ENCODE results near the gene TRIM65.

TRIM65 gene

GRCh38 chr17:75898791-75899190 is 2.0 kb upstream of the TRIM65 start:
- TF ChIP-seq CTCF (IDR thresholded peaks at IDR 0.05; ENCODE audit: low read depth, low read length) (no peak), MYC (IDR thresholded peaks at IDR 0.05; ENCODE audit: low read depth, low read length) (no peak), POLR2A (IDR thresholded peaks at IDR 0.05; ENCODE audit: extremely low read depth, insufficient read length) (no peak), MAX (IDR thresholded peaks at IDR 0.05; ENCODE audit: low read depth, low read length) (no peak)
- no peak for DNase-seq (ENCODE audit: low read depth)

GRCh38 chr17:75898065-75898464 is 1.3 kb upstream of the TRIM65 start:
- TF ChIP-seq POLR2A (IDR thresholded peaks at IDR 0.05; ENCODE audit: extremely low read depth, insufficient read length): no peak
- DNase-seq (ENCODE audit: low read depth): no peak
- no peak overlapping the region for H3K4me3 ChIP-seq (ENCODE audit: low read depth, low read length)

More at GRCh38 chr17:75898791-75899190, 2.0 kb upstream of the TRIM65 start:
- no peak overlapping the region for H3K4me3 ChIP-seq (ENCODE audit: low read depth, low read length)

GRCh38 chr17:75897160-75898019 is 639 bp upstream of the TRIM65 start:
- no peak for DNase-seq (ENCODE audit: low read depth)
- no peak for TF ChIP-seq MYC (IDR thresholded peaks at IDR 0.05; ENCODE audit: low read depth, low read length)
- TF ChIP-seq CTCF (IDR thresholded peaks at IDR 0.05; ENCODE audit: low read depth, low read length): no peak
- no peak for TF ChIP-seq MAX (IDR thresholded peaks at IDR 0.05; ENCODE audit: low read depth, low read length)
- TF ChIP-seq POLR2A (IDR thresholded peaks at IDR 0.05; ENCODE audit: extremely low read depth, insufficient read length): no peak
- no peak overlapping the region for H3K4me3 ChIP-seq (ENCODE audit: low read depth, low read length)

- peak; percentile 62 for DNase-seq (ENCODE audit: low read depth)
- peak overlapping the region; percentile 75 for H3K4me3 ChIP-seq (ENCODE audit: low read depth, low read length)
- TF ChIP-seq CTCF (IDR thresholded peaks at IDR 0.05; ENCODE audit: low read depth, low read length) (peak; percentile 31), MYC (IDR thresholded peaks at IDR 0.05; ENCODE audit: low read depth, low read length) (no peak), MAX (IDR thresholded peaks at IDR 0.05; ENCODE audit: low read depth, low read length) (peak; percentile 68), POLR2A (IDR thresholded peaks at IDR 0.05; ENCODE audit: extremely low read depth, insufficient read length) (peak; percentile 18)
These were observed 1.2 kb downstream of the TRIM65 start for GRCh38 chr17:75895370-75896155.

- no peak for TF ChIP-seq CTCF (IDR thresholded peaks at IDR 0.05; ENCODE audit: low read depth, low read length)
- TF ChIP-seq POLR2A (IDR thresholded peaks at IDR 0.05; ENCODE audit: extremely low read depth, insufficient read length): no peak
- no peak for TF ChIP-seq MAX (IDR thresholded peaks at IDR 0.05; ENCODE audit: low read depth, low read length)
- TF ChIP-seq MYC (IDR thresholded peaks at IDR 0.05; ENCODE audit: low read depth, low read length): no peak
- no peak overlapping the region for H3K4me3 ChIP-seq (ENCODE audit: low read depth, low read length)
- no peak for DNase-seq (ENCODE audit: low read depth)
These were observed 2.6 kb downstream of the TRIM65 start for GRCh38 chr17:75894049-75894733.
